Vagina (tissue), 2 donors: Measurements from ENCODE around the gene RRAS2.

ENCODE experiments used
- POLR2A ChIP-seq, 2 donors: fragments of 450-650 bp; IDR thresholded peaks; one replicate each; pipeline ENCODE4 v1.6.1; 2017; ENCODE audit warnings: antibody characterized with exemption in 2 of 2, mild to moderate bottlenecking in 2 of 2, moderate library complexity in 2 of 2
- TF ChIP-seq, protein P1 (sequence below), 3 experiments: fragments of 450-650 bp in 2 of 3; fragments of 200-600 bp in 1 of 3; sonication (generic) in 1 of 3; IDR thresholded peaks; one replicate each; pipeline ENCODE4 v1.5.1; 2017 to 2019; ENCODE audit warnings: antibody characterized with exemption in 3 of 3, mild to moderate bottlenecking in 2 of 3, moderate library complexity in 2 of 3

- TF ChIP-seq POLR2A (IDR thresholded peaks at IDR 0.05), result no peak
- TF ChIP-seq, protein P1, sequence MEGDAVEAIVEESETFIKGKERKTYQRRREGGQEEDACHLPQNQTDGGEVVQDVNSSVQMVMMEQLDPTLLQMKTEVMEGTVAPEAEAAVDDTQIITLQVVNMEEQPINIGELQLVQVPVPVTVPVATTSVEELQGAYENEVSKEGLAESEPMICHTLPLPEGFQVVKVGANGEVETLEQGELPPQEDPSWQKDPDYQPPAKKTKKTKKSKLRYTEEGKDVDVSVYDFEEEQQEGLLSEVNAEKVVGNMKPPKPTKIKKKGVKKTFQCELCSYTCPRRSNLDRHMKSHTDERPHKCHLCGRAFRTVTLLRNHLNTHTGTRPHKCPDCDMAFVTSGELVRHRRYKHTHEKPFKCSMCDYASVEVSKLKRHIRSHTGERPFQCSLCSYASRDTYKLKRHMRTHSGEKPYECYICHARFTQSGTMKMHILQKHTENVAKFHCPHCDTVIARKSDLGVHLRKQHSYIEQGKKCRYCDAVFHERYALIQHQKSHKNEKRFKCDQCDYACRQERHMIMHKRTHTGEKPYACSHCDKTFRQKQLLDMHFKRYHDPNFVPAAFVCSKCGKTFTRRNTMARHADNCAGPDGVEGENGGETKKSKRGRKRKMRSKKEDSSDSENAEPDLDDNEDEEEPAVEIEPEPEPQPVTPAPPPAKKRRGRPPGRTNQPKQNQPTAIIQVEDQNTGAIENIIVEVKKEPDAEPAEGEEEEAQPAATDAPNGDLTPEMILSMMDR (IDR thresholded peaks at IDR 0.05), result no peak
These were observed 114.1 kb downstream of the RRAS2 start for GRCh38 chr11:14244926-14245325.
